HG03045 (cell line): ENCODE data around the gene MAP1B.

Experiments
- ATAC-seq: cut with Tn5 transposase; IDR thresholded peaks from one replicate; pipeline ENCODE4 v1.9.1; 2021; ENCODE audit warnings: mild to moderate bottlenecking, moderate library complexity; ENCODE audit not compliant: unreplicated experiment

Gene MAP1B

GRCh38 chr5:72130351-72130761, 23.1 kb downstream of the MAP1B start:
- no peak for ATAC-seq

DNA sequence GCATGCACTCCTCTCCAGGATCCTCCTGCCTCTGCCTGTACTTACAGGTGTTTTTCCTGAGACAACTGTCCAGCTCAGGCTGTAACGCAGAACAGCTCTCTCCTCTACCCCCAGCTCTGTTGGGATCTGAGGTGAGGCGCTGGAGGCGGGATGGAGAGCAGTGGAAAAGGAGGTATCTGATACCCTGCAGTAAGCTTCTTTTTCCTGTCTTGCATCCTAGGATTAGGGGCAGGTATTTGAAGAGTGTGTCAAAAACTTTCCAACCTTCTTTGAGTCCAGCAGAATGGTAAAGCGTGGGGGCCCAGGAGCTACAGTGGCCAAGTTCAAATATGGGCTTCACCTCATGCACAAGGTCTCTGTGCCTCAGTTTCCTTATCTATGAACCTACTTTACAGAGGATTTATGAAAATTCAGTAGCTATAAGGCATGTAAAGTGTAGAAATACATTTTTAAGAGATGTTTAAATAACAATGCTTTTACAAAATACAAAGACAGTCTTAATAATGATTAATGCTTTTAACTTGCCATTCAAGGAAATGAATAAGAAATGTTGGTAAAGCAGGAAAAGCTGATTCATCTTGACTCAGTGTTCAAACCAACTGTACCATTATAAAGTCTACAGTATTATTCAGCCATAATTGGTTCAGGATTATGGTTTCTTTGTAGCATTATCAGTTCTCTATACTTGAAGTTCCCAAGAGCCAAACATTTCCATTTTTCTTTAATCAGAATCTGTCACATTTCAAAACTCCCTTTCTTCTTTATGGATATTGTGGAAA, 26.1 kb downstream of the MAP1B start:
- no peak for ATAC-seq

- no peak for ATAC-seq
Measured at GRCh38 chr5:72134226-72134899, 27.1 kb downstream of the MAP1B start.

GRCh38 chr5:72137826-72138409, 30.6 kb downstream of the MAP1B start:
- ATAC-seq = no peak

DNA sequence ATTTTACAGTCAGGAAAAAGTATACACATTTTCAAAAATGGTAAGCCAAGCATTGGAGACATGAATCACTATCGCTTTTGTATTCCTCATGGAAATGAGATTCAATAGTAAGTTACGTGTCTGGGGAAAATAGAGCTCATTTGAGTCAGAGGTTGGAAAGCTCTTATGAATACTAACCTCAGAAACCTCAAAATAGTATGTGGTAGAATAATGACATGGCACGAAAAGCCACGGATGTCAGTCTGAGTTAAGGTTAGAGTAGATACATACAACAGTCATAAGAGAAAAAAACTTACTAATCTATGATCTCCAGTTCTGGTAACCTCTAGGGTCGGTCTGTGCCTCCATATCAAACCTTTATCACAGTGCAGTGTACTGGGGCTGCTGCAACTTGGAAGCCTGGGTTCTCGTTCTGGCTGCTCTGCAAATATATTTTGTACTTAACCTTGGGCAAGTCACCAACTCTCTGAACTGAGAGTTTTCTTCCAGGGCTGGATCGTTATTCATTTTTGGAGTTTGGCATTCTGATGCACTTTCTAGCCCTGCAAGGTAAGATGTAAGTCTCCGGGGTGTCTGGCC, 31.8 kb downstream of the MAP1B start:
- ATAC-seq = peak; percentile 44

GRCh38 chr5:72140711-72141110, 33.4 kb downstream of the MAP1B start:
- ATAC-seq = no peak

GRCh38 chr5:72141440-72142355, 34.4 kb downstream of the MAP1B start:
- ATAC-seq = no peak

GRCh38 chr5:72144762-72145161, 37.5 kb downstream of the MAP1B start:
- ATAC-seq = no peak

DNA sequence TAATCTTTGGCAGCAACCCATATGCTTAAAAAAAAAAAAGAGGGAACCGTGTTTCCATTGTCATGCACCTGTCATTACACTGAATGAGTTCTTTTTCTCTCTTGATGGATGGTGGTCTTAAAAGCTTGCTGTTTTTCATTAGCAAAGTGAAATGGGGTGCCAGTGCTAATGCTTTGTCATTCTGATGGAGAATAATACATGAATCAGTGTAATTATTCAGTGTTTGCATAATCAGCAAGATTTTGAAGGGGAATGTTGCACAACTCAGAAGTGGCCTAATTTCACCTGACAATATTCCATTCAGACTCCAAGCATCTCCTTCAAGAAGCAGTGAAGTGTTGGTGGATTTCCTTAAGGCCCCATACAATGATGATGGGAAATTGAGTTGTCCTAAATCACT, 38.1 kb downstream of the MAP1B start:
- ATAC-seq = no peak

DNA sequence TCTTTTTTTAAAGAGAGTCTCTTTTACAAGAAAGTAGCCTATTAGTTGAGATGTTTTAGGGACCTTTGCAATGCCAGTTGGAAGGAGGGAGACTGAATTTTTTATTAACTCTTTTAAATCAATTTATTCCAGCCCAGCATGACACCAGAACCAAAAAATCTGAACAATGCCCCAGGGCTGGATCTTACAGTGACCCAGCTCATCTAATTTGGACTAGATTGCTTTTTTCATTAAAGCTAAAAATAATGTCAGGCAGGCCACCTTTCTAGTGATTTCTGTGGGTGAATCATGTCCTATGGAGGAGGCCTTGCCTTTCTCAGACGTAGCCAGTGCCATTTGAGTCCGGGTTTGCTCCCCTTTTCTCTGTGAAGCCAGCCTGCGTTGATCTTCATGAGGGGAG, 38.8 kb downstream of the MAP1B start:
- ATAC-seq = no peak

- no peak for ATAC-seq
Measured at GRCh38 chr5:72147569-72147968, 40.3 kb downstream of the MAP1B start.

- ATAC-seq = no peak
Measured at GRCh38 chr5:72149742-72150141, 42.5 kb downstream of the MAP1B start.

DNA sequence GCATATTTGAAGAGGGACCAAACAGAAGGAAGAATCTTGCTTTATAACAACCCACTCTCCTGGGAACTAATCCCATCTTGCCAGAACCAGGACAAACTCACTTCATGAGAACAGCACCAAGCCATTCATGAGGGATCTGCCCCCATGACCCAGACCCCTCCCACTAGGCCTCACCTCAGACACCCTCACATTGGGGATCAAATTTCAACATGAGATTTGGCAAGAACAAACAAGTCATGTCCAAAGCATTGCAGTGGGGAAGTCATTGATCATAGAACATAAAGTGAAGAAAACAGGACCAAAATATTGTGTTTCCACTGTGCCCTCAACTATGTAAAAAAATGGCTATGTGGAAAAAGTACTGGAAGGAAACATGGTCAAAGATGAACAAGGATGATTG, 43.9 kb downstream of the MAP1B start:
- no peak for ATAC-seq

DNA sequence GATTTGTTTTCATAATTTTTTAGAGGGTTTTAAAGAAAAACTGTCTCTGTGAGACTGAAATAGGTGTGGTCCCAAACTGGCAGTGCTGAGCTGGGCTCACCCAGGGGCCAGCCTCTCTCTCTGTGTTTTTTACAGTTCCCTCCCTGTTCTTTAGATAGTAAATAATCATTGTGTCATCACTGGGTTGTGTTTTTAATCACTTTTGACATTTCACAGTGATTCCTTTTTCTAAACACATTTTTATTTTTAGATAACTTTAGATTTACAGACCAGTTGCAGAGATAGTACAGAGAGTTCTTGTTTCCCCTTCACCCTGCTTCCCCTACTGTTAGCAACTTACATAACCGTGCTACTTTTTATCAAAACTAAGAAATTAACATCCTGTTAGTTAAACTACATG, 44.4 kb downstream of the MAP1B start:
- no peak for ATAC-seq

GRCh38 chr5:72152545-72152944, 45.3 kb downstream of the MAP1B start:
- no peak for ATAC-seq

DNA sequence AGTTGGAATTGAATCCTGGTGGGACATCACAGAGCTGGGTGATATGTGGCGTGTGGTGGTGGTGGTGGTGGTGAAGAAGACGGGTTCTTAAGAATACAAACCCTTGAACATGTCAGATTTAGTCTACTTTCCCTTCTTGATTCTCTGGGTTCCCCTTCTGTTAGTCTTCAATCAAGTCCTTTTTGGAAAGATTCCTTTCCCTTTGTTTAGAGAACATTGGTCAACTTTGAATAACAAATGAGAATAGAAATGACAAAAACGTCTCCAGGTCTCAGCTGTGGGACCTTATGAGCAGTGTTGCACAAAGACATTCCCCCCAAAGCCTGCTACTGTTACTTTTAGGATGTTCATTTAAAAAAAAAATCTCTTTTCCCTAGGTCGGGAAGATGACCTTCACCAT, 46.3 kb downstream of the MAP1B start:
- ATAC-seq = no peak

DNA sequence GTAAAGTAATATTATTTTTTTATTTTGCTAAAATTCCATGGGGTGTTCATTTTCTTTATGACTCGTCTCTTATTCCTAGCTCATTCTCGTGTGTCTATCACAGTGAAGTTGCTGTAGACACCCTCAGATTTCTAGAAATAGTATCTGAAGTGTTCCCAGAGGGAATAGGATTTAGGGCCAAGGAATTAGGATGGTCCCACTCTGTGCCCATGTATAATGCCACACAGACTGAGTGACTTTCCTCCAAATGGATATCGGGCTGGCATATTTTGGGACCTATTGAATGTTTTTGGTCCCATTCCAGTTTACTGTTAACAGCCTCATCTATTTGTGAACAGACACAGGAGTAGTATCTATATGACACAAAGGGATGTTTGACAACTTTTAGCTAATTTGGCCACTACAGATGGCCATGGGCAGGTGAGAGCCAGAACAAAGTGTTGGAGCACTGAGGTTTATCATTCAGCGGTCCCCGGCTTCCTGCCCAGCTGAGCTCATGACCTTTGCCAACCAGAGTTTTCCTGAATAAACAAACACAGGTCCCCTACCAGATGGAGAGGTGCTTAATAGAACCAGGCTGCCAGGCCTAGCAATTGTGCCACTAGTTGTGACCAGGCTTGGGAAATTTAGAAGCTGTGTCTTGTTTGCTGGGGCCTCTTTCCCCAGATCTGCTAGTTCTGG, 46.9 kb downstream of the MAP1B start:
- no peak for ATAC-seq

DNA sequence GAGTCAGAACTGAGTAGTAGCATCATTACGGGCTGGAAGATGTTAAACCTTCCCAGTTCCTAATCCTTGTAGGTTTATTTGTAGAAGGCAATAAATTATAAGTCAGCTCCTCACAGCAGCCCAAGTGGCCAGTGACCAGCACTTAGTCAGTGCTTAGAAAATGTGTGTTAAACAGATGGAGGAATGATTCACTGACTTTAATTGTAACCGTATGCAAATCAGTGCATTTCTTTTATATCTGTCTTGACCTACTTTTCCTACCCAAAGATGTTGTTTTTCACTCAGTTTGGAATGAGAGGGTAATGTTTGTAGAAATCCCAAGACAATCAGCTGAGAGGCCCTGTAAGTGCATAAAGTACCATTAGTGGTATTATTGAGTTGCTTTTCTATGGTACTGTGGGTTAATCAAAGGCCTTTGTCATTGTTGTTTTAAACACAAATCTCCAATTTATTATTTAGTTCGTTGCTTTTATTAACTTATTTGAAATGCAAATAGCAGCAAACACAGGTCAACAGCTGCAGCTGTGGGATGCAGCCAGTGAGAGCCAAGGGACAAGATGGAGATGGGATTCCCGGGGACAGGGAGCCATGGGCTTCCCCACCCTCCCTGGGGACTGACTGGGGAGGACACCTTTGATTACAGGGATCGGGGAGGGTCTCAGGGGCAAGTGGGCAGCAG, 49.8 kb downstream of the MAP1B start:
- no peak for ATAC-seq

DNA sequence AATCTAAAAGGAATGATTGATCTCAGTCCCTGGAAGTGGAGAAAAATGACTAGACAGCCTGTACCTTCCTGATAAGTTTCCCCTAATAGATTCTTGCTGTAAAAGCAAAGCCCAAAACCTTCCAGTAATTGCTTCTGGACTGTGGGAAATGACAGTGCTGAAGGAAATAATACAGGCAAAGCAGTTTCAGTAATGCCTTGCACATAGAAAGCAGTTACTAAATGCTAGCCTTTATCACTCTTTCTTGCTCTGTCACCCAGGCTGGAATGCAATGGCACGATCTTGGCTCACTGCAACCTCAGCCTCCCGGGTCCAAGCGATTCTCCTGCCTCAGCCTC, 50.3 kb downstream of the MAP1B start:
- no peak for ATAC-seq

GRCh38 chr5:72159501-72159911, 52.2 kb downstream of the MAP1B start:
- ATAC-seq = no peak
